Endometrium (tissue), 2 donors: ENCODE measurements around the gene TTC31.
"Not testable (repeated sequence)": the region's sequence is repeated elsewhere in the genome, so short reads cannot be mapped to it uniquely, and the experiment has no call there.

Source experiments
- FAIRE-seq: peaks from 2 replicates; lab custom pipeline; 2012; peaks lifted over from hg19 to GRCh38; lab: Jason Lieb, UNC
- donor health status: control.
- donor health status: control.

Gene TTC31

GRCh38 chr2:74482801-74483674, at the start of gene TTC31, which contains the start of gene CCDC142:
TSS of gene TTC31 (plus strand) at chr2:74483081. CDS start at chr2:74483096, 15 bp downstream.
TSS of gene CCDC142 (minus strand) at chr2:74482998. CDS start at chr2:74482837, 161 bp downstream.
- peak; percentile 70 for FAIRE-seq

GRCh38 chr2:74436111-74436805, 46.6 kb upstream of the TTC31 start:
- no peak for FAIRE-seq

GRCh38 chr2:74436848-74437695, 45.8 kb upstream of the TTC31 start:
- FAIRE-seq, result no peak

GRCh38 chr2:74438248-74438647, 44.6 kb upstream of the TTC31 start:
- FAIRE-seq, result no peak

GRCh38 chr2:74439373-74439772, 43.5 kb upstream of the TTC31 start:
- FAIRE-seq, result no peak

GRCh38 chr2:74439803-74440377, 43.0 kb upstream of the TTC31 start:
- no peak for FAIRE-seq

GRCh38 chr2:74440378-74441169, 42.3 kb upstream of the TTC31 start:
- FAIRE-seq, result no peak

GRCh38 chr2:74441170-74441689, 41.7 kb upstream of the TTC31 start:
- FAIRE-seq, result no peak

GRCh38 chr2:74441690-74442482, 41.0 kb upstream of the TTC31 start, which contains the start of gene RTKN:
TSS of gene RTKN (minus strand) at chr2:74441937. CDS start at chr2:74441816, 121 bp downstream.
- no peak for FAIRE-seq

GRCh38 chr2:74442483-74443297, 40.2 kb upstream of the TTC31 start:
- not testable (repeated sequence) for FAIRE-seq

- no peak for FAIRE-seq
Measured at GRCh38 chr2:74444498-74445318, 38.2 kb upstream of the TTC31 start.

- no peak for FAIRE-seq
Measured at GRCh38 chr2:74447230-74447999, 35.5 kb upstream of the TTC31 start.

- FAIRE-seq, result no peak
Measured at GRCh38 chr2:74448771-74449170, 34.1 kb upstream of the TTC31 start.

- FAIRE-seq, result no peak
Measured at GRCh38 chr2:74450570-74451190, 32.2 kb upstream of the TTC31 start.

GRCh38 chr2:74454654-74455511, 28.0 kb upstream of the TTC31 start, which contains the start of gene INO80B:
TSS of gene INO80B (plus strand) at chr2:74455087. CDS start at chr2:74455117, 30 bp downstream.
- FAIRE-seq, result peak; percentile 94

GRCh38 chr2:74457129-74457548, 25.7 kb upstream of the TTC31 start:
- no peak for FAIRE-seq
